ENCODE data around the gene AOX1.
A peak's percentile ranks its signal among the peaks of the same experiment; 100 is the strongest.
"Not testable (repeated sequence)": the region's sequence is repeated elsewhere in the genome, so short reads cannot be mapped to it uniquely, and the experiment has no call there.

AOX1 gene

GRCh38 chr2:200702044-200702443, 116.2 kb downstream of the AOX1 start:
- DNase-seq (ENCODE audit: low spot score) = no peak

GRCh38 chr2:200702646-200703118, 116.9 kb downstream of the AOX1 start:
- peak; percentile 66 for DNase-seq (ENCODE audit: low spot score)

GRCh38 chr2:200703127-200703925, 117.5 kb downstream of the AOX1 start:
- peak; percentile 19 for DNase-seq (ENCODE audit: low spot score)

DNA sequence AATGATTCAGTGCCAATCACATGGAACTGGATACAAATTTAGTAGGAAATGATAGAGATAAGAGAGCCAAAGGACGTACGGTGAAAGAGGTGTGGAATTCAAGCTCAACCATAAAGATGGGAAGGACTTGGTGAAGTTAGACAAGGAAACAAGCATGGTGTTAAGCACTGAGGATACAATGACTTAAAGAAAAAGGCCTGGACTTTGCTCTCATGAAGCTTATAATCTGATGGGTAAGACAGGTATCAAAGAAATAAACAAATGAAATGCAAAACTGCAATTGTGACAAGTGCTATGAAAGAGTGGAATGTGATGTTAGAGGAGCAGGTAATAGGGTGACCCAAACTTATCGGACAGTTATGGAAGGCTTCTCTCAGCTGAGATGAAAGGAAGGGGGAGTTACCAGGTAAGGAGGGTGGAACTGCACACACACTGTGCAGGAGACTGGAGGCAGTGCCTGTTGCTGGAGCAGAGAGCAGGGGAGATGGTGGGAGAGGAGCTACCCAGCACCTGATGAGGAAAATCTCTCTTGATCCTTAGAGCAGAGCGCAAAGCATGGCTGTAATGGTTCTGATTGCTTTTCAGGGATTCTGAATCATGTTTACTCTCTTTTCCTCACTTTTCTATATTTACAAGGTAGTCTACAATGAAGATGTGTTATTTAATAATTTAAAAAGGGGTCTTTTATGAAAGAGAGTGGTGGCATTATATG, 118.3 kb downstream of the AOX1 start:
- DNase-seq (ENCODE audit: low spot score) = no peak

DNA sequence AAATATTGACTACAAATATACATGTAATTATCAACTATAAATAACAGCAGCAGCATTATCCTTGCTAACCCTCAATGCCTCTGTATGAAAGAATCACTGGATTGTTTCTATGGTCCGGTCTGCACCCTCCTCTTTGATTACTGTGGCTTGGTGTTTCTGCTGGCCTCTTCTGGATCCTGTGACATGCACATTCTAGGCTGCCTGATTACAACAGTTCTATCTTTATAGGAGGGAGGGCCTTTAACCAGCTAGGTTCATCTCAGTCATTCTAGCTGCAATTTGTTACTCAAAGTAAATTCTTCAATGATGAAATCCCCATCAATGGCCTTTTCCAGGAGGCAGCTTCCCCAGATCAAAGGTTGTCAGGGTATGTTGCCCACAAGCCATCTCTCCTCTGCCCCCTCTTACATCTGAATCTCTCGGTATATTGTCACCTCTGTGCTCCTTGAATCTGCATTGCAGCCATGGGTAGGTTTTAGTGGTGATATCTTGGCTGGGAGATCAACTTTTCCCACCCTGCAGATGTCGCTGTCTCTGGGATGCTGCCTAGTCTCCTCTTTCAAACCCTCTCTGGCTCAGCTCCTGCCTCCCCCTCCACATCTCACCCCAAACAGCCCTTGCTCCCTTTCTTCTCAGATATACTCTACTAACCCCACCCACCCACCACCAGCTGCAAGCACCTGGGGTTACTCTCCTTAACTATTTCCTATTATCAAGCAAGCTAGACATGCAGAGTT, 119.7 kb downstream of the AOX1 start:
- DNase-seq (ENCODE audit: low spot score) = no peak

DNA sequence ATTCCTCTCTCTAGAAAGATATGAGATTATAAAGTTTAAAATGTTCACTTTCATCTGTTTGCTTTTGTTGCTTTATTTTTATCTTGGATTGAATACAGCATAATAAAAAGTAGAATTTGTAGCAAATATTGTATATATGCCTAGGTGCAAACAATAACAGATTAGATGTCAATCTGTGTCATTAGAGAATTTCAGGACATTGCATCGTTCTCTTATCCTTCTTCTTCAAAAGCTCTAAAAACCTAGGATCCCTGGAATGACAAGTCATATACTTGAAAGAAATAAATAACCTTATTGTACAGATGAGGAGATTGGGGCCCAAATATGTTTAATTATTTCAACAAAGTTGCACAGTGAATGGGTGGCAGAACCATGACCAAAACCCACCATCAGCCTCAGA, 123.1 kb downstream of the AOX1 start:
- DNase-seq (ENCODE audit: low spot score) = no peak

GRCh38 chr2:200713003-200713703, 127.3 kb downstream of the AOX1 start:
- peak; percentile 96 for DNase-seq (ENCODE audit: low spot score)

GRCh38 chr2:200713704-200714064, 127.9 kb downstream of the AOX1 start:
- DNase-seq (ENCODE audit: low spot score) = no peak

DNA sequence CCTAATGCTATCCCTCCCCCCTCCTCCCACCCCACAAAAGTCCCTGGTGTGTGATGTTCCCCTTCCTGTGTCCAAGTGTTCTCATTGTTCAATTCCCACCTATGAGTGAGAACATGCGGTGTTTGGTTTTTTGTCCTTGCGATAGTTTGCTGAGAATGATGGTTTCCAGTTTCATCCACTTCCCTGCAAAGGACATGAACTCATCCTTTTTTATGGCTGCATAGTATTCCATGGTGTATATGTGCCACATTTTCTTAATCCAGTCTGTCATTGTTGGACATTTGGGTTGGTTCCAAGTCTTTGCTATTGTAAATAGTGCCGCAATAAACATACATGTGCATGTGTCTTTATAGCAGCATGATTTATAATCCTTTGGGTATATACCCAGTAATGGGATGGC, 129.2 kb downstream of the AOX1 start:
- DNase-seq (ENCODE audit: low spot score) = not testable (repeated sequence)

GRCh38 chr2:200716386-200716785, 130.6 kb downstream of the AOX1 start:
- no peak for DNase-seq (ENCODE audit: low spot score)

Measured in CD4-positive, alpha-beta T cell treated with Interleukin-15 for 4 hours (primary cell).